Ishikawa (cell line): ENCODE measurements around the gene THADA.

ENCODE experiments used
- CEBPB ChIP-seq: IDR thresholded peaks from 2 replicates; pipeline ENCODE4 v1.6.1; 2012
- CREB1 ChIP-seq: IDR thresholded peaks from 2 replicates; pipeline ENCODE4 v1.6.1; 2012; ENCODE audit warnings: low read depth
- EGR1 ChIP-seq: IDR thresholded peaks from 2 replicates; pipeline ENCODE4 v1.6.1; 2012
- EP300 ChIP-seq: IDR thresholded peaks from 2 replicates; pipeline ENCODE4 v1.6.1; 2012; ENCODE audit warnings: borderline replicate concordance
- FOXM1 ChIP-seq: IDR thresholded peaks from 2 replicates; pipeline ENCODE4 v1.6.1; 2012; ENCODE audit warnings: low read depth, borderline replicate concordance
- NFIC ChIP-seq: IDR thresholded peaks from 2 replicates; pipeline ENCODE4 v1.6.1; 2012
- RAD21 ChIP-seq: IDR thresholded peaks from 2 replicates; pipeline ENCODE4 v1.6.1; 2012; ENCODE audit warnings: low read depth
- REST ChIP-seq: IDR thresholded peaks from 2 replicates; pipeline ENCODE4 v1.6.1; 2012; ENCODE audit warnings: low read depth, mild to moderate bottlenecking
- TAF1 ChIP-seq: IDR thresholded peaks from 2 replicates; pipeline ENCODE4 v1.6.1; 2012; ENCODE audit warnings: low read depth, mild to moderate bottlenecking
- TCF12 ChIP-seq: IDR thresholded peaks from 2 replicates; pipeline ENCODE4 v1.6.1; 2012; ENCODE audit warnings: low read depth
- TEAD4 ChIP-seq: IDR thresholded peaks from 2 replicates; pipeline ENCODE4 v1.6.1; 2012
- USF1 ChIP-seq: IDR thresholded peaks from 2 replicates; pipeline ENCODE4 v1.6.1; 2012
- YY1 ChIP-seq: IDR thresholded peaks from 2 replicates; pipeline ENCODE4 v1.6.1; 2012; ENCODE audit warnings: low read depth
- ZBTB7A ChIP-seq: IDR thresholded peaks from 2 replicates; pipeline ENCODE4 v1.6.1; 2012; ENCODE audit warnings: low read depth
- TF ChIP-seq, protein P1 (sequence below): IDR thresholded peaks from 2 replicates; pipeline ENCODE4 v1.6.1; 2012

The THADA gene

GRCh38 chr2:43576981-43577892 lies 18.6 kb downstream of the THADA start:
- TF ChIP-seq NFIC (no peak), TEAD4 (peak; percentile 60; the same call in 1 of the 2 replicates), ZBTB7A (no peak), YY1 (no peak), EP300 (no peak), FOXM1 (no peak), RAD21 (peak; percentile 33; the same call in 1 of the 2 replicates)

- no peak for TF ChIP-seq RAD21
Measured at GRCh38 chr2:43572244-43572643, 23.6 kb downstream of the THADA start.

DNA sequence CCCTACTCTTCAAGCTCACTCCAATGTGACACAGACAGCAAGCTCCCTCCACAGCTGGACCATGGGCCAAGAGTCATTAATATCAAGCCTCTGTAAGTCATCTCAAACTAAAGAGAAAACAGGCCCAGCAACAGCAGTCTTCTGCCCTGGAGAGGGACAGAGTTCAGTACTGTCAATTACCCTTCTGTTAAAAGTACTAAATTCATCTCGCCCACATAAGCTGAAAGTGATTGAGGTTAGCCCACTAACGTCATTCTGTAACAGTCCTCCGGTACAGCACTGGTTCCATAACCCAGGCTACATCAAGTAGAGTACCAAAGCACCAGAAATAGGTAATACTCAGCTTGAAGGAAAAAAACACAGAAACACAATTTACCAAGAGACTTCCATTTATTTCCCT lies 25.9 kb downstream of the THADA start:
- no peak for TF ChIP-seq TAF1
- TF ChIP-seq USF1: no peak
- no peak for TF ChIP-seq TEAD4
- no peak for TF ChIP-seq RAD21
- TF ChIP-seq, protein P1, sequence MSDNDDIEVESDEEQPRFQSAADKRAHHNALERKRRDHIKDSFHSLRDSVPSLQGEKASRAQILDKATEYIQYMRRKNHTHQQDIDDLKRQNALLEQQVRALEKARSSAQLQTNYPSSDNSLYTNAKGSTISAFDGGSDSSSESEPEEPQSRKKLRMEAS: no peak
- TF ChIP-seq YY1: no peak
- no peak for TF ChIP-seq NFIC
- no peak for TF ChIP-seq REST
- no peak for TF ChIP-seq ZBTB7A
- no peak for TF ChIP-seq CEBPB
- no peak for TF ChIP-seq CREB1
- no peak for TF ChIP-seq FOXM1
- TF ChIP-seq TCF12: no peak
- TF ChIP-seq EGR1: no peak
- no peak for TF ChIP-seq EP300

- TF ChIP-seq CREB1: no peak
- no peak for TF ChIP-seq TAF1
- TF ChIP-seq EGR1: no peak
- no peak for TF ChIP-seq NFIC
- TF ChIP-seq USF1: no peak
- no peak for TF ChIP-seq EP300
- TF ChIP-seq ZBTB7A: no peak
- no peak for TF ChIP-seq CEBPB
- no peak for TF ChIP-seq TCF12
- no peak for TF ChIP-seq FOXM1
- no peak for TF ChIP-seq YY1
- TF ChIP-seq, protein P1: no peak
- no peak for TF ChIP-seq RAD21
- TF ChIP-seq REST: no peak
- TF ChIP-seq TEAD4: no peak
Measured at GRCh38 chr2:43568228-43568627, 27.6 kb downstream of the THADA start.

- no peak for TF ChIP-seq EP300
- TF ChIP-seq ZBTB7A: no peak
- TF ChIP-seq USF1: no peak
- no peak for TF ChIP-seq FOXM1
- TF ChIP-seq YY1: no peak
- no peak for TF ChIP-seq RAD21
- no peak for TF ChIP-seq REST
- TF ChIP-seq NFIC: no peak
- TF ChIP-seq EGR1: no peak
- no peak for TF ChIP-seq TCF12
- TF ChIP-seq TEAD4: no peak
- TF ChIP-seq CEBPB: no peak
- TF ChIP-seq TAF1: no peak
Measured at GRCh38 chr2:43566461-43566729, 29.4 kb downstream of the THADA start.
